ENCODE measurements around the gene SMPD4.
"Not testable (repeated sequence)": the region's sequence is repeated elsewhere in the genome, so short reads cannot be mapped to it uniquely, and the experiment has no call there.

SMPD4 gene

DNA sequence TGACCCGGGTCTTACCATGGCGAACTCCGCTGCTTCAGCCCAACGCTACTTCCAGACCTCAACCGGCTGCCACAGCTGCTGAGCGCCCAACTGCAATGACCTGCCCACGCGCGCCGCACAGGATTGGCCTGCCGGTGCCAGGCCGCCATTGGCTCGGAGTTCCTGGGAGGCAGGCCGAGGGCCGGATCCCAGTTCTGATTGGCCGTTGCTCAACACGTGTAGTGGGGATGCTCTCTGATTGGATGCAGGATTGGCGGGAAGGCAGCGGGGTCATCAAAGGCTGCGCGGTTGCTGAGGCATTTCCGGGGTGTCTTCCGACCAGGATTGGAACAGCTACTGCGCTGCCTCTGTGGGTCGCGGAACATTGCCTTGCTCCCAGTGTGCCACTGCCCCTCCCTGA, 16.9 kb upstream of the SMPD4 start, which contains the start of gene TUBA3E:
Gene TUBA3E, minus strand, starts transcription at position 97 of the 400 bp plus-strand sequence. Its CDS starts 79 bp downstream, at position 18.
- H3K4me3 ChIP-seq (ENCODE audit: low read length), result no peak within 1 kb of the TSS
- H3K9ac ChIP-seq (ENCODE audit: low read depth, low read length), result no peak within 1 kb of the TSS
- WGBS, result 97% methylated on average over 26 of the region's 26 CpGs
- H3K27me3 ChIP-seq (ENCODE audit: insufficient read depth, low read length), result no peaks in the 10 kb centered on the region
- H3K4me1 ChIP-seq (ENCODE audit: insufficient read depth, low read length), result no peaks in the 10 kb centered on the region
- no peak within 1 kb of the TSS for H3K27ac ChIP-seq (ENCODE audit: low read depth, low read length)
- no peaks in the 10 kb centered on the region for H3K36me3 ChIP-seq (ENCODE audit: insufficient read depth, low read length)
- no peaks in the 10 kb centered on the region for H3K9me3 ChIP-seq (ENCODE audit: insufficient read depth, low read depth, low read length)

DNA sequence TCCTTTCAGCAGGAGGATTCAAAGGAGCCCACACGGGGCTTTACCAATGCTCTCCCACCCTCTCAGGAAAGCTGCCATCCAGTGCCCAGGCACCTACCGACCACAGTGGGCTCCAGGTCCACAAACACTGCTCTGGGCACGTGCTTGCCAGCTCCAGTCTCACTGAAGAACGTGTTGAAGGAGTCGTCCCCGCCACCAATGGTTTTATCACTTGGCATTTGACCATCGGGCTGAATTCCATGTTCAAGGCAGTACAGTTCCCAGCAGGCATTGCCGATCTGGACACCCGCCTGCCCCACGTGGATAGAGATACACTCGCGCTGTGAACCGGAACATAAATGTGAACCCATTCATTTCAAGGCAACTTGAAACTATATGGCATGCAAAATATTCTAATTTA, 14.7 kb upstream of the SMPD4 start:
- not testable (repeated sequence) for H3K27ac ChIP-seq (ENCODE audit: low read depth, low read length); H3K36me3 ChIP-seq (ENCODE audit: insufficient read depth, low read length); H3K27me3 ChIP-seq (ENCODE audit: insufficient read depth, low read length); H3K9ac ChIP-seq (ENCODE audit: low read depth, low read length); H3K4me1 ChIP-seq (ENCODE audit: insufficient read depth, low read length); H3K4me3 ChIP-seq (ENCODE audit: low read length); H3K9me3 ChIP-seq (ENCODE audit: insufficient read depth, low read depth, low read length)
- 90% methylated on average over 10 of the region's 13 CpGs for WGBS

DNA sequence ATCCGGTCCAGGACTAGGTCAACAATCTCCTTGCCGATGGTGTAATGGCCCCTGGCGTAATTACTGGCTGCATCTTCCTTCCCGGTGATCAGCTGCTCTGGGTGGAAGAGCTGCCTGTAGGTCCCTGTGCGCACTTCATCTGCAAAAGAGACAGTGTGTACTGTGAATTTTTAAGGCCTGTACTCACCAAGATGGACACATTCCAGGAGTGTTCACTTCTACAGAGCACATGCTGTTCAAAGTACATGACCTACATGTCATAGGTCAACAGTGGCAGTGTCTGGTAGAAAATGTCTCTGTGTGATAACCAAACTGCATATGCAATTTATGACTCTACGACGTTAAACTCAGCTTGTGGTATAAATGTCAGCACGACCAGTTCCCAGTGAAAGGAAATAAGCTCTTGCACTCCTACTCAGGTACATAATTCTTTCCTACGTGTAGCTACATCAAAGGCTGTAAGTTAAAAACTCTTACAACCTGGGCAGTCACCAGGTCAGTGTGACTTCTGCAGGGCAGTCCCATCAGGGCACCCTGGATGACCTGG, 13.8 kb upstream of the SMPD4 start:
- H3K9ac ChIP-seq (ENCODE audit: low read depth, low read length); H3K4me1 ChIP-seq (ENCODE audit: insufficient read depth, low read length); H3K4me3 ChIP-seq (ENCODE audit: low read length); H3K27ac ChIP-seq (ENCODE audit: low read depth, low read length); H3K27me3 ChIP-seq (ENCODE audit: insufficient read depth, low read length); H3K9me3 ChIP-seq (ENCODE audit: insufficient read depth, low read depth, low read length); H3K36me3 ChIP-seq (ENCODE audit: insufficient read depth, low read length): not testable (repeated sequence)
- 94% methylated on average over 8 of the region's 9 CpGs for WGBS

DNA sequence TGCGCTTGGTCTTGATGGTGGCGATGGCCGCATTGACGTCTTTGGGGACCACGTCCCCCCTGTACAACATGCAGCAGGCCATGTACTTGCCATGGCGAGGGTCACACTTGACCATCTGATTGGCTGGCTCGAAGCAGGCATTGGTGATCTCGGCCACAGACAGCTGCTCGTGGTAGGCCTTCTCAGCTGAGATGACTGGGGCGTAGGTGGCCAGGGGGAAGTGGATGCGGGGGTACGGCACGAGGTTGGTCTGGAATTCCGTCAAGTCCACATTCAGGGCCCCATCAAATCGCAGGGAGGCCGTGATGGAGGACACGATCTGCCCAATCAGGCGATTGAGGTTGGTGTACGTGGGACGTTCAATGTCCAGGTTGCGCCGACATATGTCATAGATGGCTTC, 12.4 kb upstream of the SMPD4 start:
- not testable (repeated sequence) for H3K36me3 ChIP-seq (ENCODE audit: insufficient read depth, low read length); H3K4me3 ChIP-seq (ENCODE audit: low read length); H3K9me3 ChIP-seq (ENCODE audit: insufficient read depth, low read depth, low read length); H3K4me1 ChIP-seq (ENCODE audit: insufficient read depth, low read length); H3K9ac ChIP-seq (ENCODE audit: low read depth, low read length); H3K27ac ChIP-seq (ENCODE audit: low read depth, low read length); H3K27me3 ChIP-seq (ENCODE audit: insufficient read depth, low read length)
- 89% methylated on average over 17 of the region's 22 CpGs for WGBS

DNA sequence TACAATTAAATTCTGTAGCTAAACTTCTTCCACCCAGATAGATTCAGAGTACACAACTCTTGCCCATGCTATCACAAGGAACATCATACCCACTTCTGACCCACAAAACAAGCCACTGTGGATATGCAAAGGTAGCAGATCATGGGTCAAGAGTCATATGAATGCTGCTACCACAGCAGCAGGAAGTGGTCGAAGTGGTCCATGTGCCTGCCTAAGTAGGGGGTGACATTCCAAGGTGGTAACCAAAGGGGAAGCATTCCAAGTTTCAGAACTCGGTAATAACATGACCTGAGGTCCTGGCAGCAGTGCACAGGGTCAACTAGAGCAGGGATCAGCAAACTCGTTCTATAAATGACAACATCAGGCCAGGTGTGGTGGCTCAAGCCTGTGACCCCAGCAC, 11.0 kb upstream of the SMPD4 start:
- H3K4me1 ChIP-seq (ENCODE audit: insufficient read depth, low read length); H3K9me3 ChIP-seq (ENCODE audit: insufficient read depth, low read depth, low read length); H3K4me3 ChIP-seq (ENCODE audit: low read length); H3K36me3 ChIP-seq (ENCODE audit: insufficient read depth, low read length); H3K27ac ChIP-seq (ENCODE audit: low read depth, low read length); H3K27me3 ChIP-seq (ENCODE audit: insufficient read depth, low read length); H3K9ac ChIP-seq (ENCODE audit: low read depth, low read length): not testable (repeated sequence)
- WGBS, result 90% methylated on average over 3 of the region's 3 CpGs

DNA sequence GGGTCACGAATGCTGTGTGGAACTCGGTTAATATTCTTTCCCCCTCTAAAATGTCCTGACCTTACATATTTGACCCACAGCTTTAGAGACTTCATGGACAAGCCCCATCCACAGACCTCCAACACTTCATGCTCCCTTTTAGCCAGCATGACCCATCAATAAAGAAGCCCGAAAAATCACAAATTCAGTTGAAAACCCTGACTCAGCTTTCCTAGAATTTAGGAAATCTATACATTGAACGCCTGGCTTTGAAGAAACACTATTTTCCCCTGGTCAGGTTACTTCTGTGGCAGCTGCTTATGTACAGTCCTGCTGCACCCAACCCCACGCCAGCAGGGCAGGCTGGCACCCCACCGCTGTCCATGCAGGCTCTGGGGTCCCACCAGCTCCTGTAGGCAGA, 9.9 kb upstream of the SMPD4 start:
- 96% methylated on average over 6 of the region's 6 CpGs for WGBS

DNA sequence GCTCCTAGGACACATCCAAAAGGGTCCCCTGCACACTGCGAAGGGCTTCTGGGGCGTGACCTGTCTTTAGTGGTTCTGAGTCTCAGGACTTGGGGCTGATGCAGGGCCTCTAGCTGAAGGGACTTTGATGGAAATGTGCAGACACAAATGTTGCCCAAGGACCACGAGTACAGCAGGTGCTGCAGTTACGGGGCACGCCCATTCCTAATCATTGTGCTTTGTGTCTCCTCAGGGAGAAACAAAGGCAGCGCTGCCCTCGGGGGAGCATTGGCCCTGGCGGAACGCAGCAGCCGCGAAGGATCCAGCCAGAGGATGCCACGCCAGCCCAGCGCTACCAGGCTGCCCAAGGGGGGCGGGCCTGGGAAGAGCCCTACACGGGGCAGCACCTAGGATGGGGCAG, 8.8 kb upstream of the SMPD4 start:
- H3K27me3 ChIP-seq (ENCODE audit: insufficient read depth, low read length), result no peaks in the 10 kb centered on the region
- no peaks in the 10 kb centered on the region for H3K4me1 ChIP-seq (ENCODE audit: insufficient read depth, low read length)
- H3K4me3 ChIP-seq (ENCODE audit: low read length), result no peak overlapping the region
- WGBS, result 94% methylated on average over 15 of the region's 15 CpGs
- H3K27ac ChIP-seq (ENCODE audit: low read depth, low read length), result no peak overlapping the region
- no peaks in the 10 kb centered on the region for H3K36me3 ChIP-seq (ENCODE audit: insufficient read depth, low read length)
- no peak overlapping the region for H3K9ac ChIP-seq (ENCODE audit: low read depth, low read length)
- H3K9me3 ChIP-seq (ENCODE audit: insufficient read depth, low read depth, low read length), result no peaks in the 10 kb centered on the region

More for the DNA sequence above, 9.9 kb upstream of the SMPD4 start:
- not testable (repeated sequence) for H3K4me3 ChIP-seq (ENCODE audit: low read length); H3K27ac ChIP-seq (ENCODE audit: low read depth, low read length); H3K36me3 ChIP-seq (ENCODE audit: insufficient read depth, low read length); H3K9ac ChIP-seq (ENCODE audit: low read depth, low read length); H3K4me1 ChIP-seq (ENCODE audit: insufficient read depth, low read length); H3K27me3 ChIP-seq (ENCODE audit: insufficient read depth, low read length); H3K9me3 ChIP-seq (ENCODE audit: insufficient read depth, low read depth, low read length)

DNA sequence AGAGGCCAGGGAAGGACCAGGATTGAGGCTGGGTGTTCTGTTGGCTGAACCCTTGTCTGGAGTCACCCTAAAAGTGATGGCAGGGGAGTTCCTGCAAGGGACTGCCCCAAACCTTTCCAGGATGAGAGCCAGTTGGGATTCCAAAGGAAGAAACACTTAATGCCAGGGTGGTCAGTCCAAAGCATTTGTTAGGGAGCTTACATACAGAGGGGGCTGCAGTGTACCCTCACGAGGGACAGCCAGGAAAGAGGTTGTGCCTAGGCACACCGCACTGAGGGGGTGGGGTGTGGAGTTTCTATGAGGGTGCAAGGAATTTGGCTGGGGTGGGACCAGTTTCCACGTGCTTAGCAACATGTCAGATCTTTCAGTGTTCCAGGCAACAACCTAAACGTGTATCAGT, 7.6 kb upstream of the SMPD4 start:
- not testable (repeated sequence) for H3K27me3 ChIP-seq (ENCODE audit: insufficient read depth, low read length); H3K4me1 ChIP-seq (ENCODE audit: insufficient read depth, low read length); H3K9ac ChIP-seq (ENCODE audit: low read depth, low read length); H3K4me3 ChIP-seq (ENCODE audit: low read length); H3K36me3 ChIP-seq (ENCODE audit: insufficient read depth, low read length); H3K9me3 ChIP-seq (ENCODE audit: insufficient read depth, low read depth, low read length); H3K27ac ChIP-seq (ENCODE audit: low read depth, low read length)
- 86% methylated on average over 4 of the region's 4 CpGs for WGBS

DNA sequence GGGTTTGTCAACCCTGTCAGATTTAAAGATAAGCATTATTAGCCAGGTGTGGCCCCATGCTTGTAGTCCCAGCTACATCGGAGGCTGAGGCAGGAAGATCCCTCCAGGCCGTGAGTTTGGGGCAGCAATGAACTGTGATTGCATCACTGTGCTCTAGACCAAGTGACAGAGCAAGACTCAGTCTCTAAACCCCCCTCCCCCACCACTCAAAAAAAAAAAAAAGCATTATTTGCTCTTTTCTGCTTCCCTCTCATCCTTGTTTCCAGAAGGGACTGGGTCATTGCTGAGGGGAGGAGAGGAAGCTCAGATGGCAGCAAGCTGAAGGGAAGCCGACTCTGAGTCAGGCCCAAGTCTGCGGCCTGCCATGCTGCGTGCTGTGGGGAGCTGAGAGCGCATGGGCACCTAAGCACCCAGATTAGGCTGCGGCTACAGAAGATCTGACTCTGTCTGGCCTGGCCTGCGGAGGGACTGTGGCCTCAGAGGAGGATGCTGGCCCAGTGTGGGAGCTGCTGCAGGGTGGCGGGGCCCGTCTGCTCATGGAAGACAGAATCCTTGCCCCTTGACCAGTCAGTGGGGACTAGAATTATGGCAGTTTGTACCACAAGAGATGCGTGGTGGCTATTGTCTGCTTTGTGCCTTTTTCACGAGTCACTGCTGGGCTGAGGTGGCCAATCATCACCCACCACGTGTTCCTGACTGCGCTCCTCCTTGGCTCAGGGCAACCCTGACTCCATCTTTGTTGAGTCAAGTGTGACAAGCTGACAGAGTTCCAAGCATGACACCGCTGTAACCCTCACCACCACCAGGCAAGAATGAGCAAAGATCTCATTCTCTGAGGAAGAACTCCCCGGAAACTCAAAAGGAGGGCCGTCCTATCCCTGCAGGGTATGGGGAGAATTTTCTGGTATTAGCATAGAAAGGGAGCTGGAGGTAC, 6.7 kb upstream of the SMPD4 start:
- H3K4me1 ChIP-seq (ENCODE audit: insufficient read depth, low read length); H3K9me3 ChIP-seq (ENCODE audit: insufficient read depth, low read depth, low read length); H3K36me3 ChIP-seq (ENCODE audit: insufficient read depth, low read length); H3K27me3 ChIP-seq (ENCODE audit: insufficient read depth, low read length); H3K4me3 ChIP-seq (ENCODE audit: low read length); H3K9ac ChIP-seq (ENCODE audit: low read depth, low read length); H3K27ac ChIP-seq (ENCODE audit: low read depth, low read length): not testable (repeated sequence)
- WGBS, result 92% methylated on average over 17 of the region's 17 CpGs

DNA sequence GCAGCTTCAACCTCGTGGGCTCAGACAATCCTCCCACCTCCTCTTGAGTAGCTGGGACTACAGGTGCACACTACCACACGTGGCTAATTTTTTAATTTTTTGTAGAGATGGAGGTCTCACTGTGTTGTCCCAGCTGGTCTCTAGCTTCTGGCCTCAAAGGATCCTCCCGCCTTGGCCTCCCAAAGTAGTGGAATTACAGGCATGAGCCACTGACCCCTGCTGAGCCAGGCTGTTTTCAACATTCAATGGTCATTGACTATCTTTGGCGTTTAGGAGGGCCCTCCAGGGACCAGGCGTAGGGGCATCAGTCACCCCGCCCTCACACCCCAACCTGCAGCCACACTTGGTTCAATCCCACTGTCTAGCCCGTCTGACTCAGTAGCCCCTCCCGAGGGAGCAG, 5.9 kb upstream of the SMPD4 start:
- H3K27me3 ChIP-seq (ENCODE audit: insufficient read depth, low read length), result no peaks in the 10 kb centered on the region

DNA sequence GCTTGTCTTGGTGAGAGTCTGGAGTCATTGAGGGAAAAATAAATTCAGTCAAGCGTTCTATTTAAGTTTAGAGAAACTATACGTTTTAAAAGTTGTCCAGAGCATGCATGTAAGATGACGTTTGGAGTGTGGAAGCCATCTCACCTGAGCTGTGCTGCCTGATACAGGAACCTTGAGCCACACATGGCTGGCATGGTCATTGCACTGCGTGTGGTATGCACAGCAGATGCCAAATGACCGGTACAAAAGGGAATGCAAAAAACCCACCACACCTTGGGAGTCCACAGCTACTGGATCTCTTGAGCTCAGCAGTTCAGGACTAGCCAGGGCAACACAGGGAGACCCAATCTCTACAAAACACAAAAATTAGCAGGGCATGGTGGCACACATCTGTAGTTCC, 5.0 kb upstream of the SMPD4 start:
- Histone ChIP-seq H3K9me3 (ENCODE audit: insufficient read depth, low read depth, low read length) (no peaks in the 10 kb centered on the region), H3K4me1 (ENCODE audit: insufficient read depth, low read length) (peaks cover 6% of the 10 kb centered on the region; the same call in 1 of the 2 replicates), H3K4me3 (ENCODE audit: low read length) (no peak overlapping the region), H3K27me3 (ENCODE audit: insufficient read depth, low read length) (no peaks in the 10 kb centered on the region), H3K36me3 (ENCODE audit: insufficient read depth, low read length) (peaks cover 10% of the 10 kb centered on the region; the same call in 1 of the 2 replicates), H3K27ac (ENCODE audit: low read depth, low read length) (no peak overlapping the region), H3K9ac (ENCODE audit: low read depth, low read length) (no peak overlapping the region)
- 97% methylated on average over 5 of the region's 5 CpGs for WGBS

More for the DNA sequence above, 5.9 kb upstream of the SMPD4 start:
- peaks cover 6% of the 10 kb centered on the region; the same call in 1 of the 2 replicates for H3K4me1 ChIP-seq (ENCODE audit: insufficient read depth, low read length)
- H3K36me3 ChIP-seq (ENCODE audit: insufficient read depth, low read length), result peaks cover 10% of the 10 kb centered on the region; the same call in 1 of the 2 replicates
- no peak overlapping the region for H3K27ac ChIP-seq (ENCODE audit: low read depth, low read length)
- no peak overlapping the region for H3K9ac ChIP-seq (ENCODE audit: low read depth, low read length)
- H3K9me3 ChIP-seq (ENCODE audit: insufficient read depth, low read depth, low read length), result no peaks in the 10 kb centered on the region
- H3K4me3 ChIP-seq (ENCODE audit: low read length), result no peak overlapping the region
- 93% methylated on average over 8 of the region's 8 CpGs for WGBS
